ENCODE results near the gene MYO5B.

GRCh38 chr18:50080932-50081560 lies 113.9 kb downstream of the MYO5B start:
- no peak for TF ChIP-seq CTCF (IDR thresholded peaks at IDR 0.05)
- TF ChIP-seq EZH2 (IDR thresholded peaks at IDR 0.05), result no peak
- no peak for TF ChIP-seq EZH2phosphoT487 (IDR thresholded peaks at IDR 0.05)
